Measurements from ENCODE around the gene CCNYL1.
"Not testable (repeated sequence)": the region's sequence is repeated elsewhere in the genome, so short reads cannot be mapped to it uniquely, and the experiment has no call there.

GRCh38 chr2:207735513-207735859 is 24.0 kb downstream of the CCNYL1 start:
- not testable (repeated sequence) for TF ChIP-seq CTCF, POLR2AphosphoS5, POLR2A (IDR thresholded peaks at IDR 0.05)

All from prostate gland (tissue), 2 donors.